ENCODE measurements around the gene LAMA1.

LAMA1 gene

DNA sequence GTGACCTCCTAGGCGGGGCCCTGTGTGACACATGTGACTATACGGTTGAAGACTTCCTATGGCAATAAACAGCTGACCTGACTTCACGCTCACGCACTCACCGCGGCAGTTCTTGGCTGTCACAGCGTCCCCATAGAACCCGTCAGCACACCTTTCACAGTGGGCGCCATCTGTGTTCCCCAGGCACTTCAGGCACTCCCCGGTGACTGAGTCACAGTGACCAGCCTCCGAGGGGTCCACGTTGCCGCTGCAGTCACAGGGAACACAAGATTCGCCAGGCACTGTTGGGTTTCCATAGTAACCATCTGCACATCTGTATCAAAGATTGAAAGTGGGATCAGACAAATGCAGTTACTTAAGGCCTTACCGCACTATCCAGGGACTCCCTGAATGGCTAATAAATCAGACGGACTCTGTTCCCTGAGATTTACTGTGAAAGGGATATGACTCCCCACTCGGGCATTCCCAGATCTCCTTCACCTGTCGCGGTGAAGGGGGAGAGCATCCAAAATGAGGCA lies 94.5 kb downstream of the LAMA1 start:
- no peak for DNase-seq (ENCODE audit: low read depth)
- TF ChIP-seq CTCF (IDR thresholded peaks at IDR 0.05; ENCODE audit: insufficient read depth, low read depth, low read length, missing control alignments): no peak
- no peak overlapping the region for H3K4me3 ChIP-seq (ENCODE audit: low read length)

- peak; percentile 84 for DNase-seq (ENCODE audit: low read depth)
- no peak overlapping the region for H3K4me3 ChIP-seq (ENCODE audit: low read length)
- peak; percentile 75 for TF ChIP-seq CTCF (IDR thresholded peaks at IDR 0.05; ENCODE audit: insufficient read depth, low read depth, low read length, missing control alignments)
Observed at GRCh38 chr18:7021994-7022840, 95.4 kb downstream of the LAMA1 start.

DNA sequence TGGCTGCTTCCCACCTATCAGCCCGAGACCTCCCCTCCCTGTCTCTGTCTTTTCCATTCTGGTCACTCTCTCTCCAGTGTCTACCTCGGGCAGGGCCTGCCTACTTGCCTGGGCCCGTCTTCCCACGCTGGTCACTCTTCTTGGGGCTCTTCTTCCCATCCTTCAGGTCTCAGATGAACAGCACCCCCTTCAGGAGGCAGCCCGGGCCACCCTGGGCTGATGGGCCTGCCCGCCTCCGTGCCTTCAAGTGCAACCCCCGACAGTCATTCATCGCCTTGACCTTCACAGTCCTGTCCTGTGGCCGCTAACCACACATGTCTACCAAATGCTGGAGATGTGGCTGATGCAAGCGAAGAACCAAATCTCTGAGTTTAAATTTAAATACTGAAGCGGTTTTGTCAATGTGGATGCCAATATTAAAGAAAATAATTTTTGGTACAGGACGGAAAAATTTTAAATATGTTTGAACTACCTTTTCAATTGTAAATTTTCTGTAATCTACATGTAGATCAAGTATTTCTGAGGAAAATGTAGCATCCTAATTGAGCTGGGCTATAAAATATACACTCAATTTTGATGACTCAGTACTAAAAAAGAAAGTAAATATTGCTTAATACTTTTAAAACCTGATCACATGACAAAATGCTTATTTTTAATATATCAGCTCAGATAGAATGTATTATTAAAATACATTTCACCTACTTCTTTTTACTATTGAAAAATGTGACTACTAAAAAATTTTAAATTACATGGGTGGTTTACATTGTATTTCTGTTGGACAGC lies 96.4 kb downstream of the LAMA1 start:
- no peak overlapping the region for H3K4me3 ChIP-seq (ENCODE audit: low read length)
- TF ChIP-seq CTCF (IDR thresholded peaks at IDR 0.05; ENCODE audit: insufficient read depth, low read depth, low read length, missing control alignments): no peak
- no peak for DNase-seq (ENCODE audit: low read depth)

DNA sequence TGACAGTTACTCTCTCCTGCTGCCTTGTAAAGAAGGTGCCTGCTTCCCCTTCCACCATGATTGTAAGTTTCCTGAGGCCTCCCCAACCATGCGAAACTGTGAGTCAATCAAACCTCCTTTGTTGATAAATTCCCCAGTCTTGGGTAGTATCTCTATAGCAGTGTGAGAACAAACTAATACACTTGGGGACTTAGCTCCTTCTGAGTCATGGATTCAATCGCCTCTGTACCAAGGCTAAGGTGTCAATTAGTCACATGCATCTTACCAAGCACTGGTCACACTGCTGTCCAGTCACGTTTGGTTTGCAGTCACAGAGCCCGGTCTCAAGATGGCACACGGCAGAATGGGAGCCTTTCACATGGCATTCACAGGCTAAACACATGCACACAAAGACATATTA lies 100.6 kb downstream of the LAMA1 start:
- no peak for TF ChIP-seq CTCF (IDR thresholded peaks at IDR 0.05; ENCODE audit: insufficient read depth, low read depth, low read length, missing control alignments)
- H3K4me3 ChIP-seq (ENCODE audit: low read length): no peak overlapping the region
- peak; percentile 9 for DNase-seq (ENCODE audit: low read depth)

GRCh38 chr18:7011142-7011541 lies 106.5 kb downstream of the LAMA1 start:
- TF ChIP-seq CTCF (IDR thresholded peaks at IDR 0.05; ENCODE audit: insufficient read depth, low read depth, low read length, missing control alignments): no peak
- DNase-seq (ENCODE audit: low read depth): no peak
- peak overlapping the region; percentile 19 for H3K4me3 ChIP-seq (ENCODE audit: low read length)

DNA sequence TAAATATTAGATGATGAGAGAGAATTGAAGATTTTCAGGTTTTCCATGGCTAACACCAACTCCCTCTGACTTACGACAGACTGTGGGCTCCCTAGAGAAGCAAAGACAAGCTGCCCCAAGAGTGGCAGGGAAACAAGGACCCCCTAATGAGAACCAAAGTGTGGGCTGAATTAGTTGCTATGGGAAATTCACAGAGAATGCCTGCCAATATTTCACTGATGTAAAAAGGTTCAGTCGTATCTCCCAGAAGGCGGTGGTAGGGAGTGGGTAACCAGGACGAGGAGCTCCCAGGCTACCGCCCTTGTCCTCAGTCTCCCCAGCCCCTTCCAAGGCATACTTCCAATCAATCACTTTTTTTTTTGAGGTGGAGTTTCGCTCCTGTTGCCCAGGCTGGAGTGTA lies 113.6 kb downstream of the LAMA1 start:
- no peak for DNase-seq (ENCODE audit: low read depth)
- no peak overlapping the region for H3K4me3 ChIP-seq (ENCODE audit: low read length)
- no peak for TF ChIP-seq CTCF (IDR thresholded peaks at IDR 0.05; ENCODE audit: insufficient read depth, low read depth, low read length, missing control alignments)

All from epithelial cell of esophagus (primary cell).